HEK293T (cell line): ENCODE measurements around the gene BRD2.
A peak's percentile ranks its signal among the peaks of the same experiment; 100 is the strongest.

Experiments
- CTCF ChIA-PET: fragments of 350-600 bp; formaldehyde crosslinking; extraction: SDS; loops from one replicate; lab custom pipeline; 2021; ENCODE audit warnings: antibody characterized with exemption, inconsistent platforms; lab: Yijun Ruan, JAX
- POLR2A ChIA-PET: fragments of 350-600 bp; formaldehyde crosslinking; extraction: SDS; loops from one replicate; lab custom pipeline; 2020; ENCODE audit warnings: antibody characterized with exemption, inconsistent platforms; lab: Yijun Ruan, JAX
- DNase-seq: peaks from one replicate; pipeline ENCODE4 v3.0.0; 2012; ENCODE audit warnings: mixed read lengths; ENCODE audit errors: extremely low spot score
- ARNT ChIP-seq: fragments of 450-650 bp; IDR thresholded peaks from 2 replicates; pipeline ENCODE4 v1.6.1; 2017; ENCODE audit warnings: mild to moderate bottlenecking
- BHLHE40 ChIP-seq: fragments of 450-650 bp; IDR thresholded peaks from 2 replicates; pipeline ENCODE4 v1.6.1; 2016; ENCODE audit warnings: mild to moderate bottlenecking, moderate library complexity, borderline replicate concordance
- CTBP1 ChIP-seq: fragments of 450-650 bp; IDR thresholded peaks from 2 replicates; pipeline ENCODE4 v1.6.1; 2016; ENCODE audit warnings: borderline replicate concordance
- ELF4 ChIP-seq: fragments of 450-650 bp; IDR thresholded peaks from 2 replicates; pipeline ENCODE4 v1.6.1; 2017; ENCODE audit warnings: antibody characterized with exemption
- FOXA1 ChIP-seq: fragments of 450-650 bp; IDR thresholded peaks from 2 replicates; pipeline ENCODE4 v1.6.1; 2016; ENCODE audit warnings: mild to moderate bottlenecking
- FOXK2 ChIP-seq: fragments of 450-650 bp; IDR thresholded peaks from 2 replicates; pipeline ENCODE4 v1.6.1; 2016; ENCODE audit warnings: mild to moderate bottlenecking
- FOXM1 ChIP-seq: fragments of 450-650 bp; IDR thresholded peaks from 2 replicates; pipeline ENCODE4 v1.6.1; 2017; ENCODE audit warnings: mild to moderate bottlenecking, borderline replicate concordance
- HDGF ChIP-seq: fragments of 450-650 bp; IDR thresholded peaks from 2 replicates; pipeline ENCODE4 v1.6.1; 2017; ENCODE audit warnings: antibody characterized with exemption, borderline replicate concordance
- L3MBTL2 ChIP-seq: fragments of 450-650 bp; conservative IDR thresholded peaks from 2 replicates; pipeline ENCODE4 v1.6.1; 2016; ENCODE audit warnings: mild to moderate bottlenecking
- LEF1 ChIP-seq: fragments of 450-650 bp; IDR thresholded peaks from 2 replicates; pipeline ENCODE4 v1.6.1; 2017; ENCODE audit warnings: mild to moderate bottlenecking, borderline replicate concordance
- NFRKB ChIP-seq: fragments of 450-650 bp; IDR thresholded peaks from 2 replicates; pipeline ENCODE4 v1.6.1; 2016; ENCODE audit warnings: mild to moderate bottlenecking, moderate library complexity
- PKNOX1 ChIP-seq: fragments of 450-650 bp; IDR thresholded peaks from 2 replicates; pipeline ENCODE4 v1.6.1; 2016
- SP1 ChIP-seq: fragments of 450-650 bp; IDR thresholded peaks from 2 replicates; pipeline ENCODE4 v1.6.1; 2017
- SUZ12 ChIP-seq: fragments of 450-650 bp; IDR thresholded peaks from 2 replicates; pipeline ENCODE4 v1.6.1; 2016; ENCODE audit warnings: mild to moderate bottlenecking
- TARDBP ChIP-seq: fragments of 450-650 bp; IDR thresholded peaks from 2 replicates; pipeline ENCODE4 v1.6.1; 2016
- ZNF384 ChIP-seq: fragments of 450-650 bp; IDR thresholded peaks from 2 replicates; pipeline ENCODE4 v1.6.1; 2016

Gene BRD2

DNA sequence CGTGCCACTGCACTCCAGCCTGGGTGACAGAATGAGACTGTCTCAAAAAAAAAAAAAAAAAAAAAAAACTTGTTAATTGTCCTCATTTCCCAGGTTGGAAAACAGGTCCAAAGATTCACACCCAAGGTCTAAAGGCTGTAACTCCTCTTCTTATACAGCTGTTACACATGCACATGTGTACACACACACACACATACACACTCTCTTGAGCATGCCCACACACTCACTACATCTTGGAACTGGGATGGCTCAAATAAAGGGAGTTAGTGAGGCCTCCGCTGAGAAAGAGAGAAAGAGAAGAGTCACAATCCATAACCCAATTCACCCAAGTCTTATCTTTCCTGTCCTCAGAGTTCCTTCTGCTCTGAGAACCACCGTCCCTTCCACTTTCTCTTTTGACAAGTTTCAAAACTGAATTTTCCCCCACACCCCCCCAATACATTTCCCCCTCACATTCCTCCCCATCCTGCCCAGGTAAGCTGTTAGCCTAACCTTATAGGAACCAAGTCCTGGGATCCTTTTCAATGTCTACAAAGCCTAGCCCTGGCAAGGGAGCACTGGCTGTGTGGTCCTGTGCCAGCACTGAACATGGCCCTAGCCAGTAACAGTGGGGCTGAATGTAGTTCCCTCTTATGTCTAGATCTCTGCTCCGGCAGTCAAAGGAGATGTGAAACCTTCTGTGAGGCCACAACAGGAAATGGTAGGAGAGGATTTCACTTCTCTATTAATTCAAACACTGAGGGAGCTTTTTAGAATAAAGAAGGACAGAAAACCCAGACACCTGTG is 24.3 kb upstream of the BRD2 start:
- ChIA-PET CTCF (interaction anchor here (0.6 to 2.2 kb wide), 7 partner anchors 9 to 1821 kb away, joined by 3 to 6 read pairs (median 4); partner anchors contain the start of genes HLA-DMA and TAP2), POLR2A (interaction anchor here (10.9 kb wide), 1 partner anchor 28 kb away, joined by 113 read pairs; no protein-coding TSS in a partner anchor)
- no peak for DNase-seq
- TF ChIP-seq CTBP1, result no peak
- TF ChIP-seq ELF4, result no peak

GRCh38 chr6:32945108-32945760 is 23.2 kb upstream of the BRD2 start:
- CTCF ChIA-PET, result interaction anchor here (0.9 to 1.6 kb wide), 2 partner anchors 8 to 59 kb away, joined by 4 to 6 read pairs; partner anchors contain the start of gene HLA-DMA
- TF ChIP-seq BHLHE40 (no peak), FOXA1 (no peak), SP1 (no peak), LEF1 (no peak), PKNOX1 (no peak), TARDBP (no peak), HDGF (no peak), ZNF384 (no peak), CTBP1 (no peak), ELF4 (no peak), FOXM1 (no peak), NFRKB (no peak), SUZ12 (no peak), FOXK2 (no peak), ARNT (no peak), L3MBTL2 (no peak)
- POLR2A ChIA-PET, result no interaction called here

DNA sequence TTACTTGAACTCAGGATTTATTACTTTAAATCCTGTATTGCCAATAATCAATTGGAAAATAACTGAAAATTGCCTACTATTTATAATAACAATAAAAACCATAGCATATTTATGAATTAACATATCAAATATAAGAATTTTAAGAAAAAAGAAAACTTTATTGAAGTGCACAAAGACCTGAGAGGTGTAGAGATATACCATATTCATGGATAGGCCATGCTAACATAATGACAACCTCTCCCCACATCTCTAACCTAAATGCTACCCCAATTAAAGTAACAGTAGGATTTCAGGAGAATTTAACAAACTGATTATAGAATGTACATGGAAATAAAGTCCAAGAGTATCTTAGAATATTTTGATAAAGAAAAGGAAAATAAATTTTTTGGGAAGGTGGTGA is 22.4 kb upstream of the BRD2 start:
- TF ChIP-seq PKNOX1 (no peak), FOXA1 (no peak), NFRKB (no peak), SUZ12 (no peak), BHLHE40 (no peak), SP1 (no peak), LEF1 (no peak), CTBP1 (no peak), ZNF384 (no peak), L3MBTL2 (no peak), ELF4 (no peak), ARNT (no peak), HDGF (no peak), FOXM1 (no peak), TARDBP (no peak), FOXK2 (no peak)
- CTCF ChIA-PET, result no interaction called here
- POLR2A ChIA-PET, result no interaction called here
- DNase-seq, result no peak

More at GRCh38 chr6:32945108-32945760, 23.2 kb upstream of the BRD2 start:
- no peak for DNase-seq

DNA sequence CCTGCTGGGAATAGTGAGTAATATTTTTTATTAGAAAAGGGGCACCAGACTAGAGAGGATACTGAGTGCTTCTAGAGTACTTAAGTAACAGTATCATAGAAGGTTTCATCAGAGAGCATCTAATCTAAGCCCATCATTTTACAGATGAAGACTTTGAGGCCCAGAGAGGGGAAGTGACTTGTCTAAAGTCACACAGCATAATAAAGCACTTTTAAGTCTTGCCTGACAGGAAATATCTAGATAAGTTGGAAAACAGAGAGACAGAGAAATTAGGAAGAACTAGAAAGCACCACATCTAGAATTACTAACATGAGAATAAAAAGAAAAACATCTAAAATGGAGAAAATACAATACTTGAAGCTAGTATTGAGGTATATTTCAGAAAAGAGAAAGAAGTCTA is 21.5 kb upstream of the BRD2 start:
- CTCF ChIA-PET, result interaction anchor here (1.8 to 2.0 kb wide), 2 partner anchors 14 to 38 kb away, joined by 5 to 14 read pairs; no protein-coding TSS in a partner anchor
- TF ChIP-seq ELF4, result no peak
- no peak for TF ChIP-seq HDGF
- TF ChIP-seq PKNOX1, result no peak
- TF ChIP-seq FOXA1, result no peak
- no peak for TF ChIP-seq L3MBTL2
- TF ChIP-seq CTBP1, result no peak
- no peak for TF ChIP-seq LEF1
- TF ChIP-seq ZNF384, result no peak
- no peak for TF ChIP-seq NFRKB
- no peak for TF ChIP-seq FOXK2
- no peak for TF ChIP-seq FOXM1
- no peak for TF ChIP-seq SUZ12
- no peak for TF ChIP-seq ARNT
- no peak for TF ChIP-seq BHLHE40
- TF ChIP-seq TARDBP, result no peak
- TF ChIP-seq SP1, result no peak
- POLR2A ChIA-PET, result interaction anchor here (0.9 to 1.3 kb wide), 2 partner anchors 25 to 53 kb away, joined by 8 to 11 read pairs; no protein-coding TSS in a partner anchor
- DNase-seq, result no peak

DNA sequence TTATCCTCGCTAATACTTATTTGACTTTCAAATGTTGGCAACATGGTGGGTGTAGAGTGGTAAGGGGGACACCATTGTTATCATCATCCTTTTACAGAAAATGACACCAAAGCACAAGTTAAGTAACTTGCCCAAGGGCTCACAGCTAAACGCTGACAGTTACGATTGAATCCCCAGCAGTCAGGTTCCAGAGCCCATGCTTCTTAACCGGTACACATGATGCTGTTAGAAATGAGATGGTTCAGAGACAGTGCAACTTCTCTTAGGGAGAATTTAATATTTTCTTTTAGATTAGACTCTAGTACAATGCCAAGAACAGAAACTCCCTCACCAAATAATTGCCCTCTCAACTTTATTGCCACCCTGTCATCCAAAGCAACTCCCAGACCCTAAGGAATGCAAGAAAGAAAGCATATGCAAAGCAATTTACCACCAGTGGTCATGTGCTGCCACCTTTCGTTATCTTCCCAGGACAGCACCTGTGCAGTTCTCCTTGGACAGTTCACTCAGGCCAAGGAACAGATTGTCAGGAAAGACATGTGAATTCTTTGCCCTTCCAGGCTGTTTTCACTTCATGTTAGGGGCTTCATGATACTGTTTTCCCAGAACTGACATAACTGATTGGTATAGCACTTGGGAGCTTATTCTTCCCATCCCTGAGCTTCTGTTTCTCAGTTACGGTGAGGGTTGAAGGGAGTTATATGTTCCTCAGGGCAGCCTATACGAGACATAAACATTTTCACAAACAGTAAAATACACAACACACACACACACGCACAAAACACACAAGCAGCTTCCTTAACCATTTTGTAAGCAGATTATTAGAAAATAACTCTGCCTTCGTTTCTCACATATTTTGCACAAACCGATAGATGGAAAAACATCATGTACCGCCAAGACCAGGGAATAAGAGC is 20.6 kb upstream of the BRD2 start:
- ChIA-PET POLR2A (interaction anchor here (0.5 to 1.3 kb wide), 4 partner anchors 22 to 54 kb away, joined by 3 to 11 read pairs (median 8); no protein-coding TSS in a partner anchor), CTCF (interaction anchor here (0.8 to 2.0 kb wide), 4 partner anchors 15 to 71 kb away, joined by 3 to 14 read pairs (median 4); no protein-coding TSS in a partner anchor)
- peak; percentile 59 for DNase-seq
- TF ChIP-seq ELF4 (no peak), FOXM1 (no peak), L3MBTL2 (no peak), SUZ12 (no peak), PKNOX1 (no peak), HDGF (no peak), ZNF384 (no peak), TARDBP (no peak), ARNT (no peak), CTBP1 (no peak), FOXK2 (no peak), BHLHE40 (no peak), FOXA1 (no peak), SP1 (no peak)
